Stimulated activated CD4-positive, alpha-beta T cell treated with anti-CD3 and anti-CD28 coated beads, TNF-alpha, amount 100 ng/mL, for 24 hours (primary cell): ENCODE data around the gene STOM.

Experiments used
- DNase-seq, 3 experiments: peaks; one replicate each; pipeline ENCODE4 v3.0.0-alpha.2; 2020; ENCODE audit warnings: low read depth in 3 of 3

The STOM gene

DNA sequence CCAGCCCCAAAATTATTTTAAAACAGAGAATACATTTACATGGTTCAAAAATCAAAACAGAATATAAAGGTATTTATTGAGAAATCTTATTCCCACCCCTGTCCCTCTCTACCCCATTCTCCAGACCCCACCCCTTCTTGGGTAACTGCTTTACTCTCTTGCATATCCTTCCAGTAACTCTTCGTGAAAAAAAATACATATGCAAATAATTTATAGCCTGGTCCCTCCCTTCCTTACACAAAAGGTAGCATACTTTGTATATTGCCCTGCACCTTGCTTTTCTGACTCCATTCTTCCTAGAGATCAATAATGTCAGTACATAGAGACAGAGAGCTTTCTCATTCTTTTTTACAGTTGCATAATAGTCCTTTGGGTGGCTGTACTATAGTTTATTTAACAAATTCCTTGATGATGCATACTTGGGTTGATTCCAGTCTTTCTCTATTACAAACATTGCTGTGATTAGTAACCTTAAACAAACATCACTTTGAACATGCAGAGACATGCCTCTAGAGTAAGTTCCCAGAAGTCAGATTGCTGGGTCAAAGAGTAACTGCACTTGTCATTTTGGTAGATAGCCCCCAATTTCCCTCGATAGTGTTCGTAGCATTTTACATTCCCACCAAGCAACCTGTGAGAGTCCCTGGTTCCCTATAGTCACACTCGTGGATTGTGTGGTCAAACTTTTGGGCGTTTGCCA is 47.9 kb downstream of the STOM start:
- no peak for DNase-seq

DNA sequence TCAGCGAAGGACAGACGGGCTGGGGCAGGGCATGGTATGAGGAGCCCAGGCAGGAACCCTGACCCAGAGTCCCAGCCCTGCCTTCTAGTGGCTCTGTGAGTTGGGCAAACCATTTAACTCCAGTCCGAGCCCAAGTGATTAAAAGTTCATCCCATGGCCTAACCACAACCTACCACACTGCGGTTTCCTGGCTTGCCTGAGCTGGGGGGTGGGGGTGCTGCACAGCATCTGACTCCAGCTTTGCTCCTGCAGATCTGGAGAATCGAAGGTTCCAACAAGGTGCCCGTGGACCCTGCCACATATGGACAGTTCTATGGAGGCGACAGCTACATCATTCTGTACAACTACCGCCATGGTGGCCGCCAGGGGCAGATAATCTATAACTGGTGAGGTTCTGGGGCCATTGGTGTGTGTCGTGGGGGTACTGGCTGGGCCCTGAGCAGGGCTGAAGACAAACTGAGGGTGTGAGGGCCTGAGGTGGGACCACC is 49.0 kb downstream of the STOM start:
- DNase-seq: no peak

DNA sequence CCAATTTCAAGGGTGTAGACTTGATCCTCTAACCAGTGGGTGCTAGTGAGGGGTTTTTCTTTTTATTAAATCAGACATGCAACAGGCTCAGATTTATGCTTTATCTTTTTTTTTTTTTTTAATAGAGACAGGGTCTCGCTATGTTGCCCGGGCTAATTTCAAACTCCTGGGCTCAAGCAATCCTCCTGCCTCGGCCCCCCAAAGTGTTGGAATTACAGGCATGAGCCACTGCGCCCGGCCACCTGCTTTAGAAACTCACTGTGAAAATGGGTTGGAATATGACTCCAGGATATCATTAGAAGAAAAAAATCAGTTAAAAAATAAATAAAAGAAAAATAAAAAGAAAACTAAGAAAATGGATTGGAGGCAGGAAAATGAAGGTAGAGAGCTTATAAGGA is 50.7 kb downstream of the STOM start:
- DNase-seq: no peak

DNA sequence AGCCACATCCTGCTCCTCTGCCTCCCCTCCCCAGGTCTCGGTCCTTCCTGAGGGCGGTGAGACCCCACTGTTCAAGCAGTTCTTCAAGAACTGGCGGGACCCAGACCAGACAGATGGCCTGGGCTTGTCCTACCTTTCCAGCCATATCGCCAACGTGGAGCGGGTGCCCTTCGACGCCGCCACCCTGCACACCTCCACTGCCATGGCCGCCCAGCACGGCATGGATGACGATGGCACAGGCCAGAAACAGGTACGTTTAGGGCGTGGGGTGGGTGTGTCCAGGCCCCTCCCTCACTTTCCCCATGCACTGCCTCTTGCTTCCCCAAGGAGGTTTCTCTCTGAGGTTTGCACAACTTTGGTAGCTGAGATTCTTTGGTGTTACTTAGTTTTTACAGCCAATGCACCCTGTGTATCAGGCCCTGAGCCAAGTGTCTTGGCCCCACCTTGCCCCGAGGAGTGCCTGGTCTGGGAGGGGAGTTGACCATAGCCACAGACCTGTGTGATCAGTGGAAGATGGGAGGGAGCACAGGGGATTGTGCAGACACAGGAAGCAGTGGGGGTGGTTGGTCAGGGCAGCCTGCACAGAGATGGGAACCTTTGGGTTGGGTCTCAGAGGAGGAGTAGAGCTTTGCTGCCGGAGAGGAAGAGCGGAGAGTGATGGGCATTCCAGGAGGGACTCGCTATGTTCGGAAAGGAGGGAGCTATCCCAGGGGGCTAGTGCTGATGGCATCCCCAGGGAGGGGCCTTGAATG is 51.2 kb downstream of the STOM start:
- no peak for DNase-seq

DNA sequence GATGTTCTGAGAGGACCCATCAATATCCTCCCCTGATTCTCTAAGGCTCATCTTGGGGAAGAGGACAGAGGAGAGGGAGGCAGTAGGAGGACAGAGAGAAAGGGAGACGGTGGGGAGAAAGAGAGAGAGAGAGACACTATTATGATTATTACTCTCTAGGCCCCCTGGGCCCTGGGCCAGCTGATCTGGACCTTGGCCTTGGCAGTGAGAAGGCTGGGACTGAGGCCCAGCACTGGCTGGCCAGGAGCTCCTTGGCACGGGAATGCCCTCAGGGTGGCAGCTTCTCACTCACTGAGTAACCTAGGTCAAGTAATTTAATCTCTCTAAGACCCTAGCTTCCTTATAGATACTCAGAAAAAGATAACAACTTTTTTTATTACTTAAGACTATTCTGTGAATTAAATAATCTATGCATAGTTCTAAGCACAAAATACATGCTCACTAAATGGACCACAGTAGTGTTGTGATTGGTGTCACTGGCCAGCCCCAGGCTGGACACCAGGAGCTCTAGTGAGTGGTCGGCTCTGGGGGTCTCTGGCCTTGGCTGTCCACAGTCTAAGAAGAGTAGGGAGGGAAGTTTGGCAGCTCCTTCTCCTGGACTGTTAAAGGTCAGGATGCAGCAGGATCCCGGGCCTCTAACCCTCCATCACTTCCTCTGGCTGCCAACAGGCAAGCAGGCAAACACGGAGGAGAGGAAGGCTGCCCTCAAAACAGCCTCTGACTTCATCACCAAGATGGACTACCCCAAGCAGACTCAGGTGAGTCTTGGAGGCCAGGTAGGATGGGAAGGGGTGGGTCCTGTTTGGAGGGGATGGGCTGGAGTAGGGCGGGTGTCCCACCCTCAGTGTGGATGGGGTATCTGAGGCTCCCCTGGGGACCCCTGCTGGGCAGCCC is 52.1 kb downstream of the STOM start:
- no peak for DNase-seq

DNA sequence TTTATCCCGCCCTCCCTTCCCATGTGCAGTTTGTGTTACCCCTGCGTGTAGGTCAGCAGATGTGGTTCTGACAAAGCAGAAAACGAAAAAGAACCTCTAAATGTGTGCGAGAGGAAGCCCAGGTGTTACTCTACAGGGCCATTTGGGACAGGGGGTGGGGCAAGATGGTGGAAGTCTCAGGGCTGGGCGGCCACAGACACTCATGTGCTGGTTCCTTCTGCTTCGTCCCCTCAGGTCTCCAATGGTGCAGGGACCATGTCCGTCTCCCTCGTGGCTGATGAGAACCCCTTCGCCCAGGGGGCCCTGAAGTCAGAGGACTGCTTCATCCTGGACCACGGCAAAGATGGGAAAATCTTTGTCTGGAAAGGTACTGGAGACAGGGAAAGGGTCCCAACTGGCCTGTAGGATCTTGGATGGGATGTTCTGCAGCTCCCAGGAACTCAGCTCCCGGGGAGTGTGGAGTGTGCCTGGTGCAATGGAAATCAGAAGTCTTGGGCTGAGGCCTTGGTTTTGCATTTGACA is 53.1 kb downstream of the STOM start:
- no peak for DNase-seq

DNA sequence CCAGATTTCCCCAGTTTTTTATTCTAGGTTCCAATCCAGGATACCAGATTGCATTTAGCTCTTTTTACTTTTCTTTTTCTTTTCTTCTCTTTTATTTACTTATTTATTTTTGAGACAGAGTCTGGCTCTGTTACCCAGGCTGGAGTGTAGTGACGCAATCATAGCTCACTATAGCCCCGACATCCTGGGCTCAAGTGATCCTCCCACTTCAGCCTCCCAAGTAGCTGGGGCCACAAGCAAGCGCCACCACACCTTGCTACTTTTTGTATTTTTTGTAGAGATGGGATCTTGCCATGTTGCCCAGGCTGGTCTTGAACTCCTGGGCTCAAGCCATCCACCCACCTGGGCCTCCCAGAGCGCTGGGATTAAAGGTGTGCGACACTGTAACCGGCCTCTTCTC is 53.7 kb downstream of the STOM start:
- DNase-seq: no peak

DNA sequence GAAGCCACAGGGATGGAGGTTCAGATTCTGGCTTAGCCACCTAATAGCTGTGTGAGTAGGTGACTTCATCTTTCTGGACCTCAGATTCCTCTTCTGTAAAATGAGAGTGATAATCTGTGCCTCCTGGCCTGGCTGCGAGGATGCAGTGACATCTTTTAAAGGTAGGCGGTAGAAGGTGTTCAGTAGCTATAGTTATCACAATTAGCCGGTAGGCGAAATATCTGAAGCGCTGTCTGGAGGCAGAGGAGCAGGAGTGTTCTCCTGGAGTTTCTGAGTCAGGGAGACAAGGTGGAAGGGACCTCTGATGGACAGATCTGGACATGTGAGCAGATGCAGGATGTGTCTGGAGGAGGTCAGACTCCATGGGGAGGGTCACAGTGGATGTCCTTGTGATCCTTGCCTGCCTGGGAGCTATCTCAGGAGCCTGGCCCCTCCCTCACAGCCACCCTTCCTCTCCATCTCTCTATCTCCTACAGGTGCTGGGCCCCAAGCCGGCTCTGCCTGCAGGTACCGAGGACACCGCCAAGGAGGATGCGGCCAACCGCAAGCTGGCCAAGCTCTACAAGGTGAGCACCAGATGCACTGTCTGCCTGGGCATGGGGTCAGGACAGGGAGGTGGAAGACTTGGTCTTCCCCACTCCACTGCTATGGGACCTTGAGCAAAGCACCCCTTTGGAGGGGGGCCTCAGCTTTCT is 56.4 kb downstream of the STOM start:
- DNase-seq: no peak

DNA sequence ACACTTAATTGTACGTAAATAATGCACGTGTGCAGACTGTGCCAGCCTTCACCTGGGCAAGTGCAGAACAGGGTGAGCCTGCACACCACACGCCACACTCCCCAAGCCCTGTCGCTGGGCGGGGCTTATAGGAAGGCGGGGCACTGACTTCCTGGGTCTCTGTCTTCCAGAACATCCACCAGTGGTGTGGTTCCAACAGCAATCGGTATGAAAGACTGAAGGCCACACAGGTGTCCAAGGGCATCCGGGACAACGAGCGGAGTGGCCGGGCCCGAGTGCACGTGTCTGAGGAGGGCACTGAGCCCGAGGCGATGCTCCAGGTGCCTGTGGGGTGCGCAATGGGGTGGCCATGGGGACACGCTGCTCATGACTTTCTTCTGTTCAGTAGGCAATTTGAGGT is 57.9 kb downstream of the STOM start:
- no peak for DNase-seq

DNA sequence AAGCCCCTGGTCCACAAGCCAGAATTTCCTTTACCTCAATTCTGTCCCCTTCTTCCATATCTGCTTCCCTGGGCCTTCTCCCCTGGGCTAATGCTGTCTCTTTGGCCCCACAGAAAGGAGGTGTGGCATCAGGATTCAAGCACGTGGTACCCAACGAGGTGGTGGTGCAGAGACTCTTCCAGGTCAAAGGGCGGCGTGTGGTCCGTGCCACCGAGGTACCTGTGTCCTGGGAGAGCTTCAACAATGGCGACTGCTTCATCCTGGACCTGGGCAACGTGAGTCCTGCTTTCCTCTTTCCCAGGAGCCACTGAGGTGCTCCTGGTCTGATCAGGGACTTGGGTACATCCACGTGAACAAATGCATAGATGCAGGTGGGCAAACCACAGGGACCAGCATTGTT is 59.5 kb downstream of the STOM start:
- DNase-seq: no peak

DNA sequence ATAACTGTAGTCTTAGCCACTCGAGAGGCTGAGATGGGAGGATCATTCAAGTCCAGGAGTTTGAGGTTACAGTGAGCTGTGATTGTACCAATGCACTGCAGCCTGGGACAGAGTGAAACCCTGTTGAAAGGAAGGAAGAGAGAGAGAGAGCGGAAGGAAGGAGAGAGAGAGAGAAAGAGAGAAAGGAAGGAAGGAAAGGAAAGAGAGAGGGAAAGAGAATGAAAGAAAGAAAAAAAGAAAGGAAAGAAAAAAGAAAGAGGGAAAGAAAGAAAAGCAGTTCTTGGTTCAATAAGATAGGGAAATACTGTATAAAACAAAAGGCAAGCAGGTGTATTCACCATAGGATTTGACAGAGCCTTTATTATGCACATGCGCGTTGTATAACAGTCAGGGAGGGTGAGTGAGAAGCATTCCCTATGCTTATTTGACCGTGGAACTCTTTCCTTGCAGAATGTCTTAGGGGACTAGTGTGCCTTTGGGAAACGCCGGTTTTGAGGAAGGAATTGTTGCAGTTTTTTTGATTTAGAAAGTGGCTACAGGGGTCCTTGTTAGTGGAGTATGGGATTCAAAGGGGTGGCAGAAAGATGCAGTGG is 60.1 kb downstream of the STOM start:
- DNase-seq: no peak

DNA sequence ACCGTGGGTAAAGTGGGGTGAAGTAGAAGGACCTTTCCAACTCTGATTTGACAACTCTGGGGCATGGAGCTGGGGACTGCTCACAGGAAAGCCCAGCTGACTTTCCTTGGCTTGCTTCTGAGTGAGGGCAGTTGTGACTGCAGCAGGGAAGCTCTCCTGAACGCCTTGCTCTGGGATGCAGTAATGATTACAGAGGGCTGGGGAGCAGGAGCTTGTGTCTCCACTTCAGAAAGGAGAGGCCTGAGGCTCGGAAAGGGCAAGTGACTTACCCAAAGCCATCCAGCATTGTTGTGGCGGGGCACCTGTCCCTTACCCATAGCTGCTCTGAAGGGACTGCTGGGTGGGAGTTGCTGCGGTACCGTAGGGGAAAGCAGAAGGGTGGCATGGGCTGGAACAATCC is 60.9 kb downstream of the STOM start:
- no peak for DNase-seq

DNA sequence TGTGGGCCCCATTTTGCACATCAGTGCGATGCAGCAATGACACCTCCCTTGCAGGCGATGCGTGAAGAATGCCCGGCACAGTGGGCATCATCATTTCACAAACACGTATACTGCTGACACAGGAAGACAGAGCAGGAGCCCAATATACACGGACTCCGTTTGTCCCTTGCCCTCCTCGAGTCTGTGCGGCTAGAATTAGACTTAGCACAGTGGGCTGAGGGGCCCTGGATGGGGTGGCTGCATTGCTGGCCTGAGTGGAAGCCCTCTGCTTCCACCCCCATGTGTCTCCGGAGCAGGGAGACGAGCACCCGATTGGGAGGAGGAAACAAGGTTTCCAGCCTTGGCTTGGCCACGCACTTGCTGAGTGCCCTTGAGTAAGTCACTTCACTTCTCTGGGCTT is 61.3 kb downstream of the STOM start:
- no peak for DNase-seq

DNA sequence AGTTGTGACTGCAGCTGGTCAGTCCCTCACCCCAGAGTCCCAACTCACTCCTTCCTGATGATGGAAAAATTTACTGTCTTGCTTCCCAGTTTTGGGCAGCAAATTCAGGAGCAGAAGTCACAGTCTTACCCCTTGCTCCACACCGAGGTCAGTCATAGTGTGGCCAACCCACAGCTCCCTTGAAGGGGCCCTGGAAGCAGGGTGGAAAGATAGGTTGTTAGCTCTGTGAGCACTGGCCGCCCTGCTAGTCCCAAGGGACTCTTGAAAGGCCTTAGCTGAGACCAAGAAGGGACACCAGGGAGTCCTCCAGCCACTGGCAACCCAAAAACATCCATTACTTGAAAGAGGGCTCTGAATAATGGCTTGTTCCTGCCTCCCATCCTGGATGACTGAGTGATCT is 62.1 kb downstream of the STOM start:
- DNase-seq: no peak

DNA sequence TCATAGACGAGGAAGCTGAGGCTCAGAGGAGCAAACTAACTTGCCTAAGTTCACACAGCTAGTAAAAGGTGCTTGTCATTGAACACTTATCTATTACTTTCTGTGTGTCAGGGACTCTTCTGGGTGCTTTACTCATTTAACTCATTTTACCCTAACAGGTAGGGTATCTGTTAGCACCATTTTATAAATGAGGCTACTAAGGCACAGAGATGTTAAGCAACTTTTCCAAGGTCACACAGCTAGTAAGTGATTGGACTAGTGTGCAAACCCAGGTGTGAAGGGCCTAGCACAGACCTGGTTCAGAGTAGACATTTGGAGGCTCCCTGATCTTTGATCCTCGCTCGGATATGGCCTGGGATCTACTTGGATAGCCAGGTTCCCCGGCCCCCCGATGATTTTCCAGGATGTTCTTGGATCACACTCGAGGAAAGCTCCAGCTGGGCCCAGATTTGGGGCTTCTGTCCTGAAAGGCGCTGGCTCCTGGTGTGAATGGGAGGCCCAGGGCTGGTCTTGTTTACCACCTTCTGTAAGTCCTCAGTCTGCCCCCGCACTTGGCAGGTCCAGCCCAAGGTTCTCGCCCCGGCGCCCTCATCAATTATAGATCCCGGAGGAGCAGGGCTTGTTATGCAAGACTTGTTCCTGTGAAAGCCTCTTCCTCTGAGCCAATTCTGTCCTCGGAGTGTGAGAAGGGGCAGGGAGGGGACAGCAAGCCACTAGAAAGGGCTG is 64.6 kb downstream of the STOM start:
- no peak for DNase-seq

DNA sequence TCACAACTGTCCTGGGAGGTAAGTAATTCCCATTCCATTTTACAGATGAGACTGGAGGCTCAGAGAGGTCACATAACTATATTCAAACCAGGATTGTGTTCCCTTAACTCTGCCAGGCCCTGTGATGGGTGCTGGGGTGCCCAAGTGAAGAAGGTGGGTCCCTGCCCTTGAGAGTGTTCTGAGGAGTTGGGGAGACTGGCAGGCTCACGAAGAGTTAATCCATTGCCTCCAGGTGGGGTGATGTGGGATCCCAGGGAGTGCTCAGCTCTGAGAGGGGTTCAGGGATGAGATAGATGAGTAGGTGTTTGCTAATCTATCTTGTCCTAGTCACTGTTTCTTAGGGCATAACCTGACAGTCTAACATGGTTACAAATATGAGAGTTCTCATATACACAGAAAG is 65.3 kb downstream of the STOM start:
- DNase-seq: no peak

DNA sequence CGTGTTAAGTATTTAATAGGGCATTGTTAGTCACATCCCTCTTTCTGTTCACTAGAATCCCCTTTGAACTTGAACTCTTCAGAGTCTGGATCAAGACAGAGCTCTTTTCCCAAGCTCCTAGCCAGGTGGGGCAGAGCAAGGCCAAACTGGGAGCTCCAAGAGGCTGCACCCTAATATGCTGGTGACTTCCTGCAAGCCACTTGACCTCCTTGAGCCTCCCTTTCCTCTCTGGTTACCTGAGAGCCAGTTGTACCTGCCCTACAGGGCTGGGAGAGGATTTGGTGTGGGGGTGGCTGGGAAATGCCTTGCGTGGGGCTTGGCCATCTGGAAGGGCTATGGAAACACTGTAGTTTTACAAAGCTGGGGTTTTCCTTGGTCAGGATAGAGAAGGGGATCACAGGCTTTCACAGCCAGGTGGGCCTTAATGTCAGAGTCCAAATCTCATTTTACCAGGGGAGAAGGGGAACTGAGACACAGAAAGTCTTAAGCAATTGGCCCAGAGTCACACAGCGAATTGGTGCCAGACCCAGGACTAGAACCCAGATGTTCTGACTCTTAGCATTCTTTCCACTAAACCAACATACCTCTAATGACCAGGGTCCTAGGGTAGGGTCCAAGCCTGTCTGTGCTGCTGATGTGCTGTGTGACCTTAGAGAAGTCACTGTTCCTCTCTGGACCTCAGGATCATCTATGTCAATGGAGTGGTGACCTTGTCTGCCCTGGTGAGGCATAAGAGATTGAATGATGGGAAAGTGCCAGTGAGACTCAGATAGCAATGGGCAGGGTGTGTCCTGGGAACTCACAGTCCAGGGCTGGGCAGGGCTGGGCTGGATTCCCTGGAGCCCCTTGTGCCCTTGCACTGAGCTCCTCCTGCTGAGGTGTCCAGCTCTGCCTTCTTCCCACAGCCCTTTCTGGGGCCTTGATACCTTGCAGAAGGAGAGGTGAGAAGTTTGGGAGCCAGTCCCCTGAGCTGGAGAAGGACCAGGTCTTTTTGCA is 66.3 kb downstream of the STOM start:
- DNase-seq: no peak

DNA sequence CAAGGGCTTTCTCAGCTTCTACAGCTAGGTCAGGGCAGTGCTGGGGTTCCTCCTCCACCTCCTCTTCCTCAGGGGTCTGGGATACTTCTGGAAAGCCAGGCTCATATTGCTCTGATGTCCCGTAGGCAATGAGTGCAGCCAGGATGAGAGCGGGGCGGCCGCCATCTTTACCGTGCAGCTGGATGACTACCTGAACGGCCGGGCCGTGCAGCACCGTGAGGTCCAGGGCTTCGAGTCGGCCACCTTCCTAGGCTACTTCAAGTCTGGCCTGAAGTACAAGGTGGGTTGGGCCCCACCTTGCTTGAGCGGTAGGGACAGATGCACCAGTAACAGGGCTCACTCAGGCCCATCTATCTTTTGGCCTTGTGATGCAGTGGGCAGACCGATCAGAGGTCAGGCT is 67.3 kb downstream of the STOM start:
- no peak for DNase-seq

DNA sequence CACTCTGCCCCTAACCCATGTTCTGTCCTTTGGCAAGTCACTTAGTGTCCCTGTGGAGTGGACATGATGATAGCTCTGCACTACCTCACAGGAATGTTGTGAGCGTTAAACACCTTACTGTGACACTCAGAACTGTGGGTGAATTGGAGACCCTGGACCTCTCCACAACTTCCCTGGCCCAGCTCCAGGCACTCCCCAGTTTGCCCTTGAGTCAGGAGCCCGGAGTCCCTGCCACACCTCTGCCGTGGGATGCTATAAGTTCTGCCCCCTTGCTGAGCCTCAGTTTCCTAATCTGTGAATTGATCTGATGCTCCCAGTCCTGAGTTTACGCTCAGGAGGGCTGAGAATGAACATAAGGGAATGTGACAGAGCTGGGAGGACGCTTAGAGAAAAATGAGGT is 67.7 kb downstream of the STOM start:
- DNase-seq: no peak
